Activated CD4-positive, CD25-positive, alpha-beta regulatory T cell treated with anti-CD3 and anti-CD28 coated beads, Interleukin-2, amount 50 U/mL, for 72 hours (primary cell): ENCODE results near the gene FLNC.

Source experiments
- DNase-seq: peaks from one replicate; pipeline ENCODE4 v3.0.0; 2021

Gene FLNC

GRCh38 chr7:128830231-128831177 lies at the start of gene FLNC:
Gene FLNC (plus strand): TSS chr7:128830406. CDS start chr7:128830638, 232 bp downstream.
- DNase-seq = no peak

GRCh38 chr7:128781126-128781525 lies 49.1 kb upstream of the FLNC start:
- DNase-seq = no peak

GRCh38 chr7:128781851-128782250 lies 48.4 kb upstream of the FLNC start:
- DNase-seq = no peak

GRCh38 chr7:128783143-128783861 lies 46.9 kb upstream of the FLNC start:
- no peak for DNase-seq

- no peak for DNase-seq
These were observed 44.5 kb upstream of the FLNC start for GRCh38 chr7:128785738-128786137.

GRCh38 chr7:128788446-128789412 lies 41.5 kb upstream of the FLNC start:
- no peak for DNase-seq

- DNase-seq = no peak
These were observed 39.7 kb upstream of the FLNC start for GRCh38 chr7:128790315-128791041.

GRCh38 chr7:128791121-128791971 lies 38.9 kb upstream of the FLNC start, which contains the start of gene CCDC136:
Gene CCDC136 (plus strand): TSS chr7:128791968. CDS start chr7:128792412, 444 bp downstream.
- DNase-seq = peak; percentile 75

GRCh38 chr7:128791972-128792327 lies 38.3 kb upstream of the FLNC start:
- DNase-seq = no peak

GRCh38 chr7:128792471-128793180 lies 37.6 kb upstream of the FLNC start:
- DNase-seq = no peak

GRCh38 chr7:128793181-128793547 lies 37.0 kb upstream of the FLNC start:
- no peak for DNase-seq

GRCh38 chr7:128794020-128794419 lies 36.2 kb upstream of the FLNC start:
- no peak for DNase-seq

GRCh38 chr7:128794436-128794835 lies 35.8 kb upstream of the FLNC start:
- no peak for DNase-seq

GRCh38 chr7:128795129-128795528 lies 35.1 kb upstream of the FLNC start:
- DNase-seq = no peak

- no peak for DNase-seq
These were observed 33.9 kb upstream of the FLNC start for GRCh38 chr7:128796327-128796726.

- no peak for DNase-seq
These were observed 30.8 kb upstream of the FLNC start for GRCh38 chr7:128799451-128799850.

- no peak for DNase-seq
These were observed 29.6 kb upstream of the FLNC start for GRCh38 chr7:128800567-128800966.

- no peak for DNase-seq
These were observed 29.2 kb upstream of the FLNC start for GRCh38 chr7:128801003-128801402.

- no peak for DNase-seq
These were observed 28.4 kb upstream of the FLNC start for GRCh38 chr7:128801667-128802418.

GRCh38 chr7:128804484-128804883 lies 25.7 kb upstream of the FLNC start:
- no peak for DNase-seq
